ENCODE measurements around the gene CCM2L. TPM values are rescaled to one million over a fixed set of nuclear protein-coding genes. Genes with fewer than 3 reads are reported as not detected.

Gene CCM2L
- total RNA-seq, 1 donor from 2014 or later = not detected

GRCh38 chr20:32068174-32068573 lies 57.9 kb downstream of the CCM2L start:
- intact Hi-C loops (cut with micrococcal nuclease) = no loop called here
- H3K9me3 Mint-ChIP-seq = no peaks in the 10 kb centered on the region
- H3K4me3 Mint-ChIP-seq = no peak overlapping the region
- no peak for DNase-seq
- peaks cover 3% of the 10 kb centered on the region for H3K4me1 Mint-ChIP-seq
- H3K36me3 Mint-ChIP-seq (ENCODE audit: low read depth) = no peaks in the 10 kb centered on the region
- H3K27me3 Mint-ChIP-seq = peaks cover 5% of the 10 kb centered on the region
- H3K27ac Mint-ChIP-seq = no peak overlapping the region

GRCh38 chr20:32069711-32070110 lies 59.5 kb downstream of the CCM2L start:
- Mint-ChIP-seq H3K9me3 (no peaks in the 10 kb centered on the region), H3K27me3 (peaks cover 5% of the 10 kb centered on the region), H3K27ac (no peak overlapping the region), H3K4me3 (no peak overlapping the region), H3K4me1 (peaks cover 3% of the 10 kb centered on the region), H3K36me3 (ENCODE audit: low read depth) (no peaks in the 10 kb centered on the region)
- no peak for DNase-seq
- intact Hi-C loops (cut with micrococcal nuclease) = no loop called here

GRCh38 chr20:32070282-32070681 lies 60.0 kb downstream of the CCM2L start:
- no peak overlapping the region for H3K4me3 Mint-ChIP-seq
- no peaks in the 10 kb centered on the region for H3K9me3 Mint-ChIP-seq
- DNase-seq = no peak
- peaks cover 5% of the 10 kb centered on the region for H3K27me3 Mint-ChIP-seq
- H3K36me3 Mint-ChIP-seq (ENCODE audit: low read depth) = no peaks in the 10 kb centered on the region
- H3K27ac Mint-ChIP-seq = no peak overlapping the region
- intact Hi-C loops (cut with micrococcal nuclease) = no loop called here
- peaks cover 3% of the 10 kb centered on the region for H3K4me1 Mint-ChIP-seq

- Mint-ChIP-seq H3K27me3 (peaks cover 5% of the 10 kb centered on the region), H3K9me3 (no peaks in the 10 kb centered on the region), H3K4me3 (no peak overlapping the region)
Measured at GRCh38 chr20:32070690-32071213, 60.5 kb downstream of the CCM2L start.

GRCh38 chr20:32071395-32072167 lies 61.3 kb downstream of the CCM2L start:
- H3K4me1 Mint-ChIP-seq = peaks cover 3% of the 10 kb centered on the region
- H3K9me3 Mint-ChIP-seq = no peaks in the 10 kb centered on the region
- peaks cover 3% of the 10 kb centered on the region for H3K27me3 Mint-ChIP-seq
- DNase-seq = no peak
- no peak overlapping the region for H3K27ac Mint-ChIP-seq
- intact Hi-C loops (cut with micrococcal nuclease) = no loop called here
- no peaks in the 10 kb centered on the region for H3K36me3 Mint-ChIP-seq (ENCODE audit: low read depth)
- no peak overlapping the region for H3K4me3 Mint-ChIP-seq

More at GRCh38 chr20:32070690-32071213, 60.5 kb downstream of the CCM2L start:
- H3K4me1 Mint-ChIP-seq = peaks cover 3% of the 10 kb centered on the region
- no peak for DNase-seq
- H3K36me3 Mint-ChIP-seq (ENCODE audit: low read depth) = no peaks in the 10 kb centered on the region
- no peak overlapping the region for H3K27ac Mint-ChIP-seq
- intact Hi-C loops (cut with micrococcal nuclease) = no loop called here

- intact Hi-C loops (cut with micrococcal nuclease) = no loop called here
- peaks cover 3% of the 10 kb centered on the region for H3K4me1 Mint-ChIP-seq
- no peaks in the 10 kb centered on the region for H3K36me3 Mint-ChIP-seq (ENCODE audit: low read depth)
- DNase-seq = no peak
- H3K27ac Mint-ChIP-seq = no peak overlapping the region
- H3K4me3 Mint-ChIP-seq = no peak overlapping the region
- H3K9me3 Mint-ChIP-seq = no peaks in the 10 kb centered on the region
- peaks cover 4% of the 10 kb centered on the region for H3K27me3 Mint-ChIP-seq
Measured at GRCh38 chr20:32072168-32072750, 62.0 kb downstream of the CCM2L start.

GRCh38 chr20:32075534-32075933 lies 65.3 kb downstream of the CCM2L start:
- Mint-ChIP-seq H3K36me3 (ENCODE audit: low read depth) (no peaks in the 10 kb centered on the region), H3K27me3 (peaks cover 4% of the 10 kb centered on the region), H3K27ac (no peak overlapping the region), H3K9me3 (no peaks in the 10 kb centered on the region), H3K4me1 (no peaks in the 10 kb centered on the region), H3K4me3 (no peak overlapping the region)
- intact Hi-C loops (cut with micrococcal nuclease) = no loop called here
- no peak for DNase-seq

GRCh38 chr20:32077190-32077589 lies 67.0 kb downstream of the CCM2L start:
- Mint-ChIP-seq H3K4me1 (no peaks in the 10 kb centered on the region), H3K27ac (no peak overlapping the region), H3K9me3 (no peaks in the 10 kb centered on the region), H3K36me3 (ENCODE audit: low read depth) (no peaks in the 10 kb centered on the region), H3K27me3 (peaks cover 5% of the 10 kb centered on the region), H3K4me3 (no peak overlapping the region)
- intact Hi-C loops (cut with micrococcal nuclease) = no loop called here
- DNase-seq = no peak

GRCh38 chr20:32078322-32078721 lies 68.1 kb downstream of the CCM2L start:
- Mint-ChIP-seq H3K27ac (no peak overlapping the region), H3K9me3 (no peaks in the 10 kb centered on the region), H3K4me1 (no peaks in the 10 kb centered on the region), H3K27me3 (peaks cover 8% of the 10 kb centered on the region), H3K4me3 (no peak overlapping the region), H3K36me3 (ENCODE audit: low read depth) (no peaks in the 10 kb centered on the region)
- intact Hi-C loops (cut with micrococcal nuclease) = no loop called here
- no peak for DNase-seq

- Mint-ChIP-seq H3K9me3 (no peaks in the 10 kb centered on the region), H3K27ac (no peak overlapping the region), H3K4me3 (no peak overlapping the region), H3K4me1 (no peaks in the 10 kb centered on the region), H3K27me3 (peaks cover 8% of the 10 kb centered on the region), H3K36me3 (ENCODE audit: low read depth) (no peaks in the 10 kb centered on the region)
- intact Hi-C loops (cut with micrococcal nuclease) = no loop called here
- no peak for DNase-seq
Measured at GRCh38 chr20:32078791-32079190, 68.6 kb downstream of the CCM2L start.

GRCh38 chr20:32079655-32080109 lies 69.4 kb downstream of the CCM2L start:
- Mint-ChIP-seq H3K9me3 (no peaks in the 10 kb centered on the region), H3K4me1 (no peaks in the 10 kb centered on the region), H3K4me3 (no peak overlapping the region), H3K36me3 (ENCODE audit: low read depth) (no peaks in the 10 kb centered on the region), H3K27me3 (peaks cover 10% of the 10 kb centered on the region), H3K27ac (no peak overlapping the region)
- no peak for DNase-seq
- intact Hi-C loops (cut with micrococcal nuclease) = no loop called here

GRCh38 chr20:32080783-32081182 lies 70.5 kb downstream of the CCM2L start:
- Mint-ChIP-seq H3K4me3 (no peak overlapping the region), H3K9me3 (no peaks in the 10 kb centered on the region), H3K36me3 (ENCODE audit: low read depth) (no peaks in the 10 kb centered on the region), H3K4me1 (no peaks in the 10 kb centered on the region), H3K27ac (no peak overlapping the region), H3K27me3 (peaks cover 10% of the 10 kb centered on the region)
- intact Hi-C loops (cut with micrococcal nuclease) = no loop called here
- DNase-seq = no peak

All from activated CD4-positive, alpha-beta T cell treated with anti-CD3 and anti-CD28 coated beads, Interleukin-2, amount 10 ng/mL, durations not matched to agents 24 days and 14 days (primary cell).